HCT116 (cell line): ENCODE data around the gene DLG2. TPM values are rescaled to one million over a fixed set of nuclear protein-coding genes. Genes with fewer than 3 reads are reported as not detected.
"Not testable (repeated sequence)": the region's sequence is repeated elsewhere in the genome, so short reads cannot be mapped to it uniquely, and the experiment has no call there.

Experiments
- ATAC-seq: fragments of 200-7000 bp; cut with Tn5 transposase; 2 replicates; pipeline ENCODE4 v1.9.1; 2020; ENCODE audit warnings: mild to moderate bottlenecking, moderate library complexity
- BruUV-seq: library from RNA; stranded (reverse); fragments of 400-500 nt; replicated peaks from 2 replicates; lab custom pipeline; 2021; lab: Mats Ljungman, UMichigan
- CTCF ChIA-PET: fragments of 300-600 bp; sonication (Branson Sonifier 250); formaldehyde crosslinking; loops from one replicate; lab custom pipeline; 2021; ENCODE audit warnings: antibody characterized with exemption; lab: Charles Lee
- POLR2A ChIA-PET: fragments of 300-600, 350-600 bp; sonication (Branson Sonifier 250); formaldehyde crosslinking; loops from one replicate; lab custom pipeline; 2021; ENCODE audit warnings: antibody characterized with exemption; lab: Charles Lee
- RAD21 ChIA-PET, 2 experiments: fragments of 300-600 bp; sonication (Branson Sonifier 250); formaldehyde crosslinking; loops; one replicate each; lab custom pipeline; 2023; ENCODE audit warnings: low total read pairs in 2 of 2; ENCODE audit not compliant: uncharacterized antibody in 2 of 2, unreplicated experiment in 2 of 2, low non-redundant PET in 1 of 2; lab: Charles Lee
- DNase-seq: peaks from one replicate; pipeline ENCODE4 v3.0.0-alpha.2; 2010; ENCODE audit warnings: low read depth, low spot score
- H2AFZ ChIP-seq: fragments of 200-600 bp; shearing (Covaris generic), sonication (generic); 2 replicates; pipeline ENCODE4 v1.6.1; 2017; ENCODE audit warnings: low read depth, mixed run types, mixed read lengths, antibody characterized with exemption, low read length; ENCODE audit not compliant: poor library complexity, severe bottlenecking
- H3K27ac ChIP-seq: 2 replicates; pipeline ENCODE4 v1.5.1; 2012; ENCODE audit warnings: low read depth, low read length
- H3K27me3 ChIP-seq: fragments of 200-600 bp; sonication (generic); 2 replicates; pipeline ENCODE4 v1.6.1; 2016; ENCODE audit warnings: mixed run types, low read length, mixed read lengths; ENCODE audit not compliant: insufficient read depth
- H3K36me3 ChIP-seq, 2 experiments: fragments of 200-500 bp in 1 of 2; fragments of 200-600 bp in 1 of 2; sonication (Bioruptor generic) in 1 of 2; sonication (generic) in 1 of 2; 2 replicates each; pipeline versions ENCODE4 v1.5.1 to v1.6.1; 2014 to 2016; ENCODE audit warnings: low read length in 2 of 2, inconsistent platforms in 1 of 2, mixed read lengths in 1 of 2, mixed run types in 1 of 2; ENCODE audit not compliant: insufficient read depth in 2 of 2, control insufficient read depth in 1 of 2
- H3K4me1 ChIP-seq, 2 experiments: fragments of 200-600 bp in 1 of 2; sonication (generic) in 1 of 2; 2 replicates each; pipeline versions ENCODE4 v1.5.1 to v1.6.1; 2012 to 2017; ENCODE audit warnings: low read length in 2 of 2, inconsistent platforms in 1 of 2, mild to moderate bottlenecking in 1 of 2, mixed read lengths in 1 of 2, mixed run types in 1 of 2, moderate library complexity in 1 of 2; ENCODE audit not compliant: insufficient read depth in 2 of 2, control insufficient read depth in 1 of 2
- H3K4me2 ChIP-seq: fragments of 200-600 bp; sonication (generic); 2 replicates; pipeline ENCODE4 v1.6.1; 2017; ENCODE audit warnings: mixed run types, low read length, mixed read lengths
- H3K4me3 ChIP-seq, 2 experiments: fragments of 200-600 bp in 1 of 2; sonication (generic) in 1 of 2; replicated peaks in 1 of 2; 2 replicates each; pipeline ENCODE4 v1.5.1; 2011 to 2016; ENCODE audit warnings: low read length in 2 of 2, control low read depth in 1 of 2, low read depth in 1 of 2, mild to moderate bottlenecking in 1 of 2, mixed read lengths in 1 of 2, mixed run types in 1 of 2
- H3K79me2 ChIP-seq: fragments of 200-600 bp; sonication (generic); 2 replicates; pipeline ENCODE4 v1.6.1; 2017; ENCODE audit warnings: mild to moderate bottlenecking, mixed run types, low read length, moderate library complexity, mixed read lengths; ENCODE audit not compliant: insufficient read depth
- H3K9ac ChIP-seq: fragments of 200-600 bp; sonication (generic); 2 replicates; pipeline ENCODE4 v1.6.1; 2016; ENCODE audit warnings: low read length, mixed read lengths
- H3K9me2 ChIP-seq: fragments of 200-600 bp; sonication (generic), shearing (Covaris generic); 2 replicates; pipeline ENCODE4 v1.6.1; 2017; ENCODE audit warnings: mixed run types, mild to moderate bottlenecking, moderate library complexity; ENCODE audit not compliant: insufficient read depth
- H3K9me3 ChIP-seq, 2 experiments: fragments of 200-500 bp in 1 of 2; fragments of 200-600 bp in 1 of 2; sonication (Bioruptor generic) in 1 of 2; sonication (generic) in 1 of 2; 2 replicates each; pipeline ENCODE4 v1.6.1; 2014 to 2017; ENCODE audit warnings: low read length in 2 of 2, mixed read lengths in 2 of 2, inconsistent platforms in 1 of 2, low read depth in 1 of 2, mild to moderate bottlenecking in 1 of 2, mixed run types in 1 of 2, moderate library complexity in 1 of 2; ENCODE audit not compliant: control insufficient read depth in 1 of 2, insufficient read depth in 1 of 2
- H4K20me1 ChIP-seq: fragments of 200-600 bp; sonication (generic), shearing (Covaris generic); 2 replicates; pipeline ENCODE4 v1.6.1; 2017; ENCODE audit warnings: mixed run types, mild to moderate bottlenecking, moderate library complexity; ENCODE audit not compliant: insufficient read depth
- EGR1 ChIP-seq: IDR thresholded peaks from 2 replicates; pipeline ENCODE4 v1.6.1; 2012; ENCODE audit warnings: low read depth
- ELF1 ChIP-seq: IDR thresholded peaks from 2 replicates; pipeline ENCODE4 v1.6.1; 2012; ENCODE audit warnings: low read depth, borderline replicate concordance
- EZH2 ChIP-seq: fragments of 200-600 bp; sonication (generic); IDR thresholded peaks from 2 replicates; pipeline ENCODE4 v1.6.1; 2017; ENCODE audit warnings: antibody characterized with exemption, mixed run types
- FOSL1 ChIP-seq: IDR thresholded peaks from 2 replicates; pipeline ENCODE4 v1.6.1; 2012; ENCODE audit warnings: low read depth
- POLR2A ChIP-seq: IDR thresholded peaks from 2 replicates; pipeline ENCODE4 v1.7.0; 2011; ENCODE audit warnings: borderline replicate concordance; ENCODE audit not compliant: insufficient read depth, insufficient read length; ENCODE audit errors: extremely low read depth
- SP1 ChIP-seq: IDR thresholded peaks from 2 replicates; pipeline ENCODE4 v1.6.1; 2012; ENCODE audit warnings: low read depth
- TCF7L2 ChIP-seq: IDR thresholded peaks from 2 replicates; pipeline ENCODE4 v1.7.0; 2011; ENCODE audit warnings: borderline replicate concordance, inconsistent platforms; ENCODE audit not compliant: insufficient read depth, insufficient read length; ENCODE audit errors: extremely low read depth
- YY1 ChIP-seq: IDR thresholded peaks from 2 replicates; pipeline ENCODE4 v1.6.1; 2011; ENCODE audit warnings: low read length, low read depth, moderate library complexity, mild to moderate bottlenecking; ENCODE audit not compliant: insufficient replicate concordance; ENCODE audit errors: extremely low read depth
- intact Hi-C: fragments of 100-400 bp; cut with micrococcal nuclease; formaldehyde crosslinking; loops from 2 replicates; pipeline ENCODE4 v1.10.0; 2022
- total RNA-seq: library from RNA; stranded (reverse); gene quantifications from one replicate; pipeline ENCODE4 v1.2.1, GENCODE V29; 2021; ENCODE audit not compliant: unreplicated experiment
- TF ChIP-seq, protein P1 (sequence below): IDR thresholded peaks from 2 replicates; pipeline ENCODE4 v1.6.1; 2011; ENCODE audit warnings: mild to moderate bottlenecking, low read length, moderate library complexity; ENCODE audit not compliant: insufficient replicate concordance; ENCODE audit errors: extremely low read depth
- TF ChIP-seq, protein P2 (sequence below): IDR thresholded peaks from 2 replicates; pipeline ENCODE4 v1.6.1; 2012; ENCODE audit warnings: low read depth

The DLG2 gene
- total RNA-seq, 1 experiment from 2014 or later, result 2.4 TPM

DNA sequence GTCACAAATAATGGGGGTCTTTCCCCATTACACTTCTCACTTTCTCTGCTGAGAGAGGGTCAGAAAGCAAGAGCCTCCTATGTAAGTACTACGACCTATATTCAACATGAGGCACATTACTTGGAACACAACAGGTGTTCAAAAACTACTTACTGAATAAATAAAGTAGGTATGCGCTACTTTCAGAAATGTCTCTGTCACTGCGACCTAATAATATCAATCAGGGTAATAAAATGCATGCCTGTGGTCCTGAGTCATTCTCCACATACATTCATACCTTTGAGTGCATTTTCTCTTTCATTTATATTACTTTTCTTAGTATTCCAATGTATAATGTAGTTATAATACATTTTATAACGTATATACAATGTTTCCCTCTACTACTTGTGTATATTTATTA, 838.9 kb downstream of the DLG2 start:
- TF ChIP-seq, protein P1, sequence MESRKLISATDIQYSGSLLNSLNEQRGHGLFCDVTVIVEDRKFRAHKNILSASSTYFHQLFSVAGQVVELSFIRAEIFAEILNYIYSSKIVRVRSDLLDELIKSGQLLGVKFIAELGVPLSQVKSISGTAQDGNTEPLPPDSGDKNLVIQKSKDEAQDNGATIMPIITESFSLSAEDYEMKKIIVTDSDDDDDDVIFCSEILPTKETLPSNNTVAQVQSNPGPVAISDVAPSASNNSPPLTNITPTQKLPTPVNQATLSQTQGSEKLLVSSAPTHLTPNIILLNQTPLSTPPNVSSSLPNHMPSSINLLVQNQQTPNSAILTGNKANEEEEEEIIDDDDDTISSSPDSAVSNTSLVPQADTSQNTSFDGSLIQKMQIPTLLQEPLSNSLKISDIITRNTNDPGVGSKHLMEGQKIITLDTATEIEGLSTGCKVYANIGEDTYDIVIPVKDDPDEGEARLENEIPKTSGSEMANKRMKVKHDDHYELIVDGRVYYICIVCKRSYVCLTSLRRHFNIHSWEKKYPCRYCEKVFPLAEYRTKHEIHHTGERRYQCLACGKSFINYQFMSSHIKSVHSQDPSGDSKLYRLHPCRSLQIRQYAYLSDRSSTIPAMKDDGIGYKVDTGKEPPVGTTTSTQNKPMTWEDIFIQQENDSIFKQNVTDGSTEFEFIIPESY, result no peak
- no peak for TF ChIP-seq EGR1
- TF ChIP-seq, protein P2, sequence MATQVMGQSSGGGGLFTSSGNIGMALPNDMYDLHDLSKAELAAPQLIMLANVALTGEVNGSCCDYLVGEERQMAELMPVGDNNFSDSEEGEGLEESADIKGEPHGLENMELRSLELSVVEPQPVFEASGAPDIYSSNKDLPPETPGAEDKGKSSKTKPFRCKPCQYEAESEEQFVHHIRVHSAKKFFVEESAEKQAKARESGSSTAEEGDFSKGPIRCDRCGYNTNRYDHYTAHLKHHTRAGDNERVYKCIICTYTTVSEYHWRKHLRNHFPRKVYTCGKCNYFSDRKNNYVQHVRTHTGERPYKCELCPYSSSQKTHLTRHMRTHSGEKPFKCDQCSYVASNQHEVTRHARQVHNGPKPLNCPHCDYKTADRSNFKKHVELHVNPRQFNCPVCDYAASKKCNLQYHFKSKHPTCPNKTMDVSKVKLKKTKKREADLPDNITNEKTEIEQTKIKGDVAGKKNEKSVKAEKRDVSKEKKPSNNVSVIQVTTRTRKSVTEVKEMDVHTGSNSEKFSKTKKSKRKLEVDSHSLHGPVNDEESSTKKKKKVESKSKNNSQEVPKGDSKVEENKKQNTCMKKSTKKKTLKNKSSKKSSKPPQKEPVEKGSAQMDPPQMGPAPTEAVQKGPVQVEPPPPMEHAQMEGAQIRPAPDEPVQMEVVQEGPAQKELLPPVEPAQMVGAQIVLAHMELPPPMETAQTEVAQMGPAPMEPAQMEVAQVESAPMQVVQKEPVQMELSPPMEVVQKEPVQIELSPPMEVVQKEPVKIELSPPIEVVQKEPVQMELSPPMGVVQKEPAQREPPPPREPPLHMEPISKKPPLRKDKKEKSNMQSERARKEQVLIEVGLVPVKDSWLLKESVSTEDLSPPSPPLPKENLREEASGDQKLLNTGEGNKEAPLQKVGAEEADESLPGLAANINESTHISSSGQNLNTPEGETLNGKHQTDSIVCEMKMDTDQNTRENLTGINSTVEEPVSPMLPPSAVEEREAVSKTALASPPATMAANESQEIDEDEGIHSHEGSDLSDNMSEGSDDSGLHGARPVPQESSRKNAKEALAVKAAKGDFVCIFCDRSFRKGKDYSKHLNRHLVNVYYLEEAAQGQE, result no peak
- no peak for TF ChIP-seq ELF1
- no peak for TF ChIP-seq FOSL1
- TF ChIP-seq EZH2, result no peak
- TF ChIP-seq TCF7L2, result no peak
- TF ChIP-seq SP1, result no peak
- no peak for TF ChIP-seq POLR2A
- TF ChIP-seq YY1, result no peak

DNA sequence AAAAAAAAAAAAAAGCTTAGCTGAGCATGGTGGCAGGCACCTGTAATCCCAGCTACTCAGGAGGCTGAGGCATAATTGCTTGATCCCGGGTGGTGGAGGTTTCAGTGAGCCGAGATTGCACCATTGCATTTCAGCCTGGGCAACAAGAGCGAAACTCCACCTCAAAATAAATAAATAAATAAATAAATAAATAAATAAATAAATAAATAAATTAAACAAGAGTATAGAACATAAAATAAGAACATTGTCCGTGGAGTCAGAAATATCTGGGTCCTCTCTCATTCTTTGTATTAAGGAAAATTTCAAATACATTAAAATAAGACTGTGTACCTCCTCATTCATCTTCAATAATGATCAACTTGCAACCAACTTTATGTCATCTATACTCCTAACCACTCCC, 843.0 kb downstream of the DLG2 start:
- H3K36me3 ChIP-seq, ATAC-seq, H3K9me3 ChIP-seq, RAD21 ChIA-PET, H3K9me2 ChIP-seq, H3K27me3 ChIP-seq, intact Hi-C loops, H3K27ac ChIP-seq, H3K9ac ChIP-seq, BruUV-seq, H3K79me2 ChIP-seq, POLR2A ChIA-PET, DNase-seq, H3K4me1 ChIP-seq, H3K4me2 ChIP-seq, H3K4me3 ChIP-seq, H2AFZ ChIP-seq, H4K20me1 ChIP-seq: not testable (repeated sequence)
- CTCF ChIA-PET, result interaction anchor here (1.4 kb wide), 1 partner anchor 11 kb away, joined by 3 read pairs; no protein-coding TSS in a partner anchor

More for the DNA sequence above, 838.9 kb downstream of the DLG2 start:
- Histone ChIP-seq H4K20me1 (no peaks in the 10 kb centered on the region), H3K27ac (no peak overlapping the region), H3K9me3 (no peaks in the 10 kb centered on the region), H3K27me3 (no peaks in the 10 kb centered on the region), H3K9me2 (no peaks in the 10 kb centered on the region), H3K4me3 (no peak overlapping the region), H3K36me3 (no peaks in the 10 kb centered on the region), H3K4me1 (no peaks in the 10 kb centered on the region), H3K79me2 (no peaks in the 10 kb centered on the region), H3K4me2 (no peak overlapping the region), H3K9ac (no peak overlapping the region), H2AFZ (no peak overlapping the region)
- no peak for DNase-seq
- intact Hi-C loops, result no loop called here
- RAD21 ChIA-PET, result no interaction called here
- POLR2A ChIA-PET, result no interaction called here
- BruUV-seq, result no TSS peak
- no peak for ATAC-seq
- CTCF ChIA-PET, result no interaction called here
